Gastroesophageal sphincter (tissue), 4 donors: ENCODE measurements around the gene AKR1E2. TPM values are rescaled to one million over a fixed set of nuclear protein-coding genes. Genes with fewer than 3 reads are reported as not detected.

ENCODE experiments used
- ATAC-seq: fragments of 150-250 bp; one replicate; pipeline ENCODE4 v1.9.1; 2016; ENCODE audit warnings: mild to moderate bottlenecking, moderate library complexity
- H3K27ac ChIP-seq, 4 donors: fragments of 200-600 bp; sonication (generic) in 3 of 4; 1 replicate in 3 of 4; 2 replicates in 1 of 4; pipeline ENCODE4 v1.5.1; 2016 to 2019
- H3K27me3 ChIP-seq: fragments of 200-600 bp; sonication (generic); one replicate; pipeline ENCODE4 v1.5.1; 2019
- H3K36me3 ChIP-seq, 2 donors: fragments of 200-600 bp; sonication (generic); one replicate each; pipeline ENCODE4 v1.5.1; 2019; ENCODE audit warnings: control low read depth in 1 of 2
- H3K4me1 ChIP-seq, 3 donors: fragments of 200-600 bp; sonication (generic); 1 replicate in 2 of 3; 2 replicates in 1 of 3; pipeline ENCODE4 v1.5.1; 2016 to 2019; ENCODE audit warnings: control low read depth in 2 of 3
- H3K4me3 ChIP-seq, 2 donors: fragments of 200-600 bp; sonication (generic); one replicate each; pipeline ENCODE4 v1.5.1; 2019; ENCODE audit warnings: mild to moderate bottlenecking in 1 of 2, moderate library complexity in 1 of 2
- H3K9me3 ChIP-seq, 3 donors: fragments of 200-600 bp; sonication (generic); one replicate each; pipeline ENCODE4 v1.5.1; 2017 to 2019; ENCODE audit warnings: control low read depth in 2 of 3
- CTCF ChIP-seq, 4 experiments: fragments of 200-600 bp in 2 of 4; fragments of 450-650 bp in 2 of 4; sonication (generic) in 1 of 4; IDR thresholded peaks; one replicate each; pipeline ENCODE4 v1.5.1; 2017 to 2019; ENCODE audit warnings: antibody characterized with exemption in 4 of 4, mild to moderate bottlenecking in 2 of 4, moderate library complexity in 2 of 4
- EP300 ChIP-seq: sonication (generic); formaldehyde crosslinking; IDR thresholded peaks from one replicate; pipeline ENCODE4 v1.6.1; 2017; ENCODE audit warnings: antibody characterized with exemption, mild to moderate bottlenecking
- POLR2A ChIP-seq, 2 donors: fragments of 450-650 bp; IDR thresholded peaks; one replicate each; pipeline ENCODE4 v1.6.1; 2017; ENCODE audit warnings: antibody characterized with exemption in 2 of 2, mild to moderate bottlenecking in 2 of 2, moderate library complexity in 1 of 2
- POLR2AphosphoS5 ChIP-seq: sonication (generic); formaldehyde crosslinking; IDR thresholded peaks from one replicate; pipeline ENCODE4 v1.6.1; 2017; ENCODE audit warnings: antibody characterized with exemption
- WGBS, 2 donors: methylation state at CpG; one replicate each; pipeline ENCODE4 v1.1.5; 2018; ENCODE audit warnings: low coverage in 1 of 2; 5-methylcytosine and 5-hydroxymethylcytosine counted together
- total RNA-seq, 4 donors: library from RNA; depleted of rRNA; stranded (reverse); fragments of >200 nt; gene quantifications; one replicate each; pipeline ENCODE4 v1.1.0, GENCODE V29; 2016

AKR1E2 gene
- total RNA-seq, 4 donors from 2014 or later, result 15.9 to 19.3 (median 16.0) TPM

- peaks cover 0 to 4% of the 10 kb centered on the region in 2 donors for H3K36me3 ChIP-seq
- WGBS, 2 donors, result 9% methylated on average over 4 to 12 of the region's 12 CpGs
- H3K4me3 ChIP-seq, result no peak overlapping the region
- no peaks in the 10 kb centered on the region for H3K9me3 ChIP-seq
- ATAC-seq, result peak; percentile 85
- H3K27me3 ChIP-seq, result no peaks in the 10 kb centered on the region
- peaks cover 4 to 61% (median 9%) of the 10 kb centered on the region in 3 donors for H3K4me1 ChIP-seq
- peak overlapping the region; percentile 5 to 70 (median 56) for H3K27ac ChIP-seq
- TF ChIP-seq EP300 (no peak), POLR2AphosphoS5 (peak; percentile 47), CTCF (IDR thresholded peaks at IDR 0.05) (peak; percentile 98 to 100 (median 100))
Measured at GRCh38 chr10:4849555-4850242, 23.7 kb downstream of the AKR1E2 start.

GRCh38 chr10:4850397-4850796, 24.4 kb downstream of the AKR1E2 start:
- H3K27ac ChIP-seq, result peak overlapping the region in 3 of 4 donors; percentile 48 to 70 (median 64)
- no peaks in the 10 kb centered on the region for H3K36me3 ChIP-seq
- no peaks in the 10 kb centered on the region for H3K9me3 ChIP-seq
- peaks cover 4 to 61% (median 9%) of the 10 kb centered on the region in 3 donors for H3K4me1 ChIP-seq
- no peak for ATAC-seq
- H3K27me3 ChIP-seq, result no peaks in the 10 kb centered on the region
- no peak for TF ChIP-seq EP300
- no peak for TF ChIP-seq POLR2A (IDR thresholded peaks at IDR 0.05)
- no peak for TF ChIP-seq POLR2AphosphoS5
- TF ChIP-seq CTCF (IDR thresholded peaks at IDR 0.05), result no peak
- WGBS, 2 donors, result 88 to 97% methylated on average over 4 to 7 of the region's 7 CpGs
- no peak overlapping the region for H3K4me3 ChIP-seq

- peaks cover 4 to 61% (median 9%) of the 10 kb centered on the region in 3 donors for H3K4me1 ChIP-seq
- 80 to 96% methylated on average over 2 to 5 of the region's 5 CpGs for WGBS, 2 donors
- H3K4me3 ChIP-seq, result no peak overlapping the region
- no peak for TF ChIP-seq POLR2AphosphoS5
- TF ChIP-seq EP300, result no peak
- TF ChIP-seq POLR2A (IDR thresholded peaks at IDR 0.05), result no peak
- TF ChIP-seq CTCF (IDR thresholded peaks at IDR 0.05), result no peak
- no peaks in the 10 kb centered on the region for H3K9me3 ChIP-seq
- H3K27me3 ChIP-seq, result no peaks in the 10 kb centered on the region
- ATAC-seq, result no peak
- H3K36me3 ChIP-seq, result no peaks in the 10 kb centered on the region
- H3K27ac ChIP-seq, result peak overlapping the region; percentile 27 to 70 (median 62)
Measured at GRCh38 chr10:4851176-4851575, 25.2 kb downstream of the AKR1E2 start.

- TF ChIP-seq EP300, result no peak
- Histone ChIP-seq H3K27me3 (no peaks in the 10 kb centered on the region), H3K4me3 (no peak overlapping the region), H3K4me1 (peaks cover 4 to 58% (median 9%) of the 10 kb centered on the region in 3 donors), H3K36me3 (no peaks in the 10 kb centered on the region), H3K27ac (peak overlapping the region; percentile 27 to 70 (median 62)), H3K9me3 (no peaks in the 10 kb centered on the region)
- no peak for ATAC-seq
- 19 to 27% methylated on average over 4 to 6 of the region's 6 CpGs for WGBS, 2 donors
Measured at GRCh38 chr10:4851846-4852245, 25.8 kb downstream of the AKR1E2 start.

- H3K9me3 ChIP-seq, result no peaks in the 10 kb centered on the region
- TF ChIP-seq POLR2A (IDR thresholded peaks at IDR 0.05) (no peak), POLR2AphosphoS5 (no peak), CTCF (IDR thresholded peaks at IDR 0.05) (no peak), EP300 (no peak)
- no peak for ATAC-seq
- H3K4me1 ChIP-seq, result no peaks in the 10 kb centered on the region
- no peaks in the 10 kb centered on the region for H3K36me3 ChIP-seq
- H3K4me3 ChIP-seq, result no peak overlapping the region
- H3K27ac ChIP-seq, result no peak overlapping the region
- H3K27me3 ChIP-seq, result no peaks in the 10 kb centered on the region
- 61 to 76% methylated on average over 7 of the region's 7 CpGs for WGBS, 2 donors
Measured at GRCh38 chr10:4865945-4866661, 40.1 kb downstream of the AKR1E2 start.
